ENCODE measurements around the gene GREB1. TPM values are rescaled to one million over a fixed set of nuclear protein-coding genes. Genes with fewer than 3 reads are reported as not detected.

The GREB1 gene
- polyA plus RNA-seq, 1 donor from 2014 or later = 17.2 TPM

- Histone ChIP-seq H3K27me3 (ENCODE audit: insufficient read depth, low read depth, low read length) (peaks cover 6% of the 10 kb centered on the region), H3F3A (ENCODE audit: insufficient read depth, low read length, poor library complexity, severe bottlenecking) (no peaks in the 10 kb centered on the region), H2AFZ (ENCODE audit: low read depth, low read length) (no peak overlapping the region), H3K36me3 (ENCODE audit: insufficient read depth, low read length) (no peaks in the 10 kb centered on the region), H3K27ac (ENCODE audit: low read length) (no peak overlapping the region), H3K4me3 (ENCODE audit: low read length) (no peak overlapping the region), H4K20me1 (ENCODE audit: insufficient read depth) (no peaks in the 10 kb centered on the region), H3K4me2 (ENCODE audit: low read length) (no peak overlapping the region), H3K9me3 (ENCODE audit: low read length) (no peaks in the 10 kb centered on the region), H3K79me2 (replicated peaks; ENCODE audit: insufficient read depth, low read length) (no peaks in the 10 kb centered on the region), H3K9ac (ENCODE audit: low read length) (no peak overlapping the region), H3K9me2 (ENCODE audit: insufficient read depth, low read length) (no peaks in the 10 kb centered on the region)
- TF ChIP-seq SMC3 (conservative IDR thresholded peaks at IDR 0.05; ENCODE audit: poor library complexity) (no peak), EP300 (conservative IDR thresholded peaks at IDR 0.05; ENCODE audit: poor library complexity, severe bottlenecking) (no peak), EZH2 (IDR thresholded peaks at IDR 0.05; ENCODE audit: borderline replicate concordance, insufficient read depth, low read length, poor library complexity, severe bottlenecking) (no peak), POLR2AphosphoS5 (IDR thresholded peaks at IDR 0.05) (no peak), MXI1 (conservative IDR thresholded peaks at IDR 0.05; ENCODE audit: poor library complexity, severe bottlenecking) (no peak), CTCF (IDR thresholded peaks at IDR 0.05; ENCODE audit: poor library complexity, severe bottlenecking) (no peak), TAF1 (IDR thresholded peaks at IDR 0.05; ENCODE audit: low read depth) (no peak), RAD21 (conservative IDR thresholded peaks at IDR 0.05) (no peak), REST (IDR thresholded peaks at IDR 0.05; ENCODE audit: borderline replicate concordance) (no peak)
Measured at GRCh38 chr2:11675423-11676112, 141.7 kb downstream of the GREB1 start.

- no peaks in the 10 kb centered on the region for H3F3A ChIP-seq (ENCODE audit: insufficient read depth, low read length, poor library complexity, severe bottlenecking)
- H3K36me3 ChIP-seq (ENCODE audit: insufficient read depth, low read length) = no peaks in the 10 kb centered on the region
- no peak overlapping the region for H3K4me2 ChIP-seq (ENCODE audit: low read length)
- no peaks in the 10 kb centered on the region for H3K79me2 ChIP-seq (replicated peaks; ENCODE audit: insufficient read depth, low read length)
- H4K20me1 ChIP-seq (ENCODE audit: insufficient read depth) = no peaks in the 10 kb centered on the region
- H3K4me3 ChIP-seq (ENCODE audit: low read length) = no peak overlapping the region
- no peaks in the 10 kb centered on the region for H3K9me2 ChIP-seq (ENCODE audit: insufficient read depth, low read length)
- TF ChIP-seq CTCF (IDR thresholded peaks at IDR 0.05; ENCODE audit: poor library complexity, severe bottlenecking) (peak; percentile 22), RAD21 (conservative IDR thresholded peaks at IDR 0.05) (no peak)
- no peaks in the 10 kb centered on the region for H3K27me3 ChIP-seq (ENCODE audit: insufficient read depth, low read depth, low read length)
- no peak overlapping the region for H3K27ac ChIP-seq (ENCODE audit: low read length)
- H2AFZ ChIP-seq (ENCODE audit: low read depth, low read length) = no peak overlapping the region
- H3K9ac ChIP-seq (ENCODE audit: low read length) = no peak overlapping the region
- H3K9me3 ChIP-seq (ENCODE audit: low read length) = no peaks in the 10 kb centered on the region
Measured at GRCh38 chr2:11676640-11677039, 142.8 kb downstream of the GREB1 start.

Data from neural cell (in vitro differentiated cells).